A172 (cell line): ENCODE data around the gene SRGAP2C. TPM values are rescaled to one million over a fixed set of nuclear protein-coding genes. Genes with fewer than 3 reads are reported as not detected.
A peak's percentile ranks its signal among the peaks of the same experiment; 100 is the strongest.
"Not testable (repeated sequence)": the region's sequence is repeated elsewhere in the genome, so short reads cannot be mapped to it uniquely, and the experiment has no call there.

Experiments
- DNase-seq: peaks from one replicate; pipeline ENCODE4 v3.0.0-alpha.2; 2015; ENCODE audit warnings: low spot score
- total RNA-seq: library from RNA; depleted of rRNA; stranded (reverse); fragments of >200 nt; shearing (Covaris generic); gene quantifications from 2 replicates; pipeline ENCODE4 v1.2.3, GENCODE V29; 2014

Gene SRGAP2C
- total RNA-seq, 1 experiment from 2014 or later, result 18.0 TPM

DNA sequence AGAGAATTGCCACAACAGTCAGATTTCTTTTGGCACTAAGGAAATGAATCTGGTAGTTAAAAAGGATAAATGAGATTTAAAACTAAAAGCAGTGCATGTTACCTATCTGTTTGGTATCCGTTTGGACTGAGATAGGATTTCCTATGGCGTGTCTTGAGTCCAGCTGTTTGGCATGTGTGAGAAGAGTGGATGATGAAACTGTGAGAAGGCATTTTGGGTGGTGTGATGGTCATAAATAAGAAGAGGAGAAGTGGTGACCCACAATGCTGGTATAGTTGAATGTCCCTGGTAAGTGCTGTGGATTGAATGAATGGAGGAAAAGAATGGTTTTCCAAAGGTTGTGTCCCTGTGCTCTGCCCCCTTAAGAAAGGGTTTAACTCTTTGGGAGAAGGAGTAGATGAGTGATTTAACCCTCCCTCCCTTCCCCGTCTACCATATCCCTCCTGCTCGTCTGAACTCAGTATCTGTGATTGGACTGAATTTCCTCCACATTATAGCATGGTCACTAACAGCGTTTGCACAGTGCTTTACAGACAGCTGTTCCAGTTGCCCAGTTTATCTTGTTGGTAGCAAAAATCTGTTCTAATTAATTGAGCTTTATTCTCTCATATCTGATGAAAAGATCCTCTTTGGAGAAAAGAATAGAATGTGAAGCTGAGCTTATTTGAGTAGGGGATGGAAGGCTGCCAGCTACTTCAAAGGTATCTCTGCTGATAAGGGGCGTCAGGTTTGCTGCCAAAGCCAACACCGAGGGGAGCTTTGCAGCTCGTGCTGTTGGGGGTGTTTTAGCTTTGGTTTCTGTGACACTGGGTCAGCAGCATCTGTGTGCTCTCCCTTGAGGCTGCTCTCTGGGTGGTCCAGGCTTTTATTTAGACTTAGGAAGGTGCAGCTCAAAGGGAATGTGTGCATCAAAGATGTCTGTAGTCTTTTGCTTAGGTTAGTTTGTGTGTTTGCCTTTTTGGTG, 148.1 kb downstream of the SRGAP2C start:
- DNase-seq, result not testable (repeated sequence)

DNA sequence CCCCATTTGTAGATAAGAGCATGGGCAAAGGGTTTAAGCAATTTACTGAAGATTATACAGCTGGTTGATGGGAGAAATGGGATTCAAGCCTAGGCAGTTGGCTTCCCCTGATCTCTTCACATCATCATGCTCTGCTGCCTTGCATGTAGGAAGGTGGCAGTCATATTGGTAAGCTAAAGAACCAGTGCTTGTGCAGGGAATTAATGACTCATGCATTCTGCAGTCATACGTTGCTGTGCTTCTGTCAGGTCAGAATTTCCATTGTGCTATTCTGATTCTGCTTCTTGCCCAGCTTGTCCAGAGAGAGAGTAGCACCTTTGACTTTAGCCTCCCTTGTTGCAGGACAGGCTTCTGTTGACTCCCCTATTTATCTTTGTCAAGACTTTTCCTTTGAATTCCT, 153.2 kb downstream of the SRGAP2C start:
- not testable (repeated sequence) for DNase-seq

DNA sequence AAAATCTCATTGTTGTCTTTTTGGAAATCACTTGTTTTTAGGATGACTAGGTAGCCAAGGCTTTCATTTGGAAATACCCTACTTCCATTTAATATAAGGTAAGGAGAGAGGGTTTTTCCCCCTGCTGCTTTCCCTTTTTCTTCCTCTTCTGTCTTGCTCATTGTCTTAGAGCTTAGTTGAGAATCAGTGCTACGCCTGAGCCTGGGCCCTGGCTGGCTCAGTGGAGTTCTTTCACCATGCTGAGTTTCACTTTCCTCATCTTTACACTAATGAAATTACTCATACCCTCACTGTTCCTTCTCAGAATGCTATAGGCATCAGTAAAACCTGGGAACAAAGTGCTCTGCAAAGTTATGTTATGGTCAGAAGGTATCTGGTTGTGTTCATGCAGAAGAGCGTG, 154.8 kb downstream of the SRGAP2C start:
- DNase-seq, result not testable (repeated sequence)

GRCh38 chr1:121343311-121343906, 158.6 kb downstream of the SRGAP2C start:
- peak; percentile 0 for DNase-seq

DNA sequence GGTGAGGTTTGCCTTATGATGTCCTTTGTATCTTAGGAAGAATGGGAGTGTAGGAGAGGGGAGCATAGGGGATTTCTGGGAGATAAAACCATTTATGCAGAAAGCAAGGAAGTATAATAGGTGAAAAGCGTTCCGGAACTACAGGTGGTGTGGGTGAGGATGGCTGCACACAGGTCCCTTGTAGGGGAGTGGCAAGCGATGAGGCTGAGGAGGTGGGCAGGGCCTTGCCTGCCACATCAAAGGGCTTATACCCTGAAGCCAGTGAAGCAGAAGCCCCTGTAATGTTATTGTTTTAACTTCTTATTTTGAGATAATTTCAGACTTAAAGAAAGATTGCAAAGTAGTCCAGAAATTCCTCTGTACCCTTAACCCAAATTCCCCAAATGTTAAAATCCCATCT, 159.6 kb downstream of the SRGAP2C start:
- not testable (repeated sequence) for DNase-seq

DNA sequence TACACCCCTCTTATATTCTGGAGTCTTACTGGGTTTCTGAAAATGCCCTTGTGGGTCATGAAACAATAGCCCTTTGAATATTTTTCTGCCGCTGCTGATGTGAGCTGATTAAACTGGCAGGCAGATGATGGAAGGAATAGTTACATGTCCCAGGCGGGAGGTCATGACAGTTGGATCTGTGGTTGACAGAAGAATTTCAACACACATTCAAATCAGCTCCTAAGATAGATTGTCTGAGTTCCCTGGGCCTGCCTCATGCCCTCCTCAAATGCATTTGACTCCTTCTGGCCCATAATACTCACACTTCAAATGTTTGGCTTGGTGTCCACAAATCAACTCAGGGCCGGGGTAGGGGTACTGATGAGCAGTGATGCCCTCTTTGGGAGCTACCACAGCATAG, 161.9 kb downstream of the SRGAP2C start:
- DNase-seq, result not testable (repeated sequence)

- DNase-seq, result not testable (repeated sequence)
Measured at GRCh38 chr1:121347476-121347875, 162.7 kb downstream of the SRGAP2C start.

GRCh38 chr1:121348115-121348514, 163.3 kb downstream of the SRGAP2C start:
- DNase-seq, result not testable (repeated sequence)

- DNase-seq, result not testable (repeated sequence)
Measured at GRCh38 chr1:121349332-121349967, 164.7 kb downstream of the SRGAP2C start.

GRCh38 chr1:121355711-121356420, 171.1 kb downstream of the SRGAP2C start:
- not testable (repeated sequence) for DNase-seq

DNA sequence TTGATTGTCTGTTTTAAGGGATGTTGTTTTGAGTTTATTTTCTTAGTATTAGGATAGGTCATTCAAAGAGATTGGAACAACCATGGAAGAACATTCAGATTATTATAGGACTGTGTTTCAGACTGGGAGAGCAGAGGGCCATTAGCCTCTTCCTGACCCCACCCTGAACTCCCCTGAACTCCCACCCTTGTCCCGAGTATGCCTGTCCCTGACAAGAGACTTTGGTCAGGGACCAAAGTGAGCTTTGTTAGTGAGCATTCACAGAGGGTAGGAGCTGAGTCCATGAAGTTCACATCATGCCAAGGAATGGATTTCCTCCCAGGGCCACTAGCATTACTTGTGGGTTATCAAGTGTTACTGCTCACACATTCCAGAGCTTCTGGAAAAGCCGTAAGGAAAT, 172.0 kb downstream of the SRGAP2C start:
- DNase-seq, result not testable (repeated sequence)

GRCh38 chr1:121360531-121360930, 175.8 kb downstream of the SRGAP2C start:
- DNase-seq, result not testable (repeated sequence)

GRCh38 chr1:121361451-121362233, 176.9 kb downstream of the SRGAP2C start:
- not testable (repeated sequence) for DNase-seq

DNA sequence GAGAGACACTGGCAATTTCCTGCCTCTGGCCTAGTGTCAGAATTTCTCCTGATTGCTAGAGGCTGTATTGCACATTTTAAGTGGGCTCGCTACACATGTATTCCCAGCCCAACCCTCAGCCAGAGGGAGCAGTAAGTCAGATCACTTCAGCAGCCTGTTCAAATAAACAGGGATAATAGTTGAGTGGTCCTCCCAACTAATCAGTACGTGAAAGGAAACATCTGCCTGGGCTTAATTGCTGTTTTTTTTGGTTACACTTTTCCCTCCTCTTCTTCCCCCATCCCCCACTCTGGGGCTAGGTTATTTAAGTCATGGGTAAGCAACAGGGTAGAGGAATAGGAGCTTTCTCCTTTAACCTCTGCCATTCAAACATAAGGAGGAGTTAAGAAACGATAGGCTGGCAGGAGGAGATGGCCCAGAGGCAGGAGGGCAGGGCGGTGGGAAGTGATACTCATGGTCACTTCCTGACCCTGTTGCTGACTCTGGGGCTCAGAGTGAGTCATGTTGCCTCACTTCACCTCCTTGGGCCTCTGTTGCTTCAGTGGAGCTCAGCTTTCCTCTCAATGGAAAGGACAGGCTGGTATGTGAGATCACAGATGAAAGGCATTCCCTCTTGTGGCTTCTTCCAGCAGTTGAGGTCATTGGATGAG, 177.6 kb downstream of the SRGAP2C start:
- not testable (repeated sequence) for DNase-seq

DNA sequence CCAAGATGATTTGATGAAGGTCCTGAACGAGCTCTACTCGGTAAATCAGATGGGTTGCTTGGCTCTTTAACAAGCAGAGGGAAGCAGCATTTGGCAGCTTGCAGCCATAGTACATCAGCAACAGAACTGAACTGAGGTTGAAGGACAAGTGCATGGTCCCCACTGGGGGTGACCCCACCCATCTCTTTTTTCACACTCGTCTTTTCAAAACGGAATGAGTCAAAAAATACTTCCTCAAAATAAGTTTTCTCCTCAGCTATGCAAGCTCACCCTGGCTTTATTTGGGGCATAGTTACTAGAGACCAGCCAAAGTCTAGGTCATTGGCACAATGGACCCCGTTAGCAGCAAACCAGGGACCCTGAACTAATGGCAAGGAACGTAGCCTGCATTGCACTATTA, 180.5 kb downstream of the SRGAP2C start:
- not testable (repeated sequence) for DNase-seq

GRCh38 chr1:121365723-121366122, 180.9 kb downstream of the SRGAP2C start:
- DNase-seq, result not testable (repeated sequence)

DNA sequence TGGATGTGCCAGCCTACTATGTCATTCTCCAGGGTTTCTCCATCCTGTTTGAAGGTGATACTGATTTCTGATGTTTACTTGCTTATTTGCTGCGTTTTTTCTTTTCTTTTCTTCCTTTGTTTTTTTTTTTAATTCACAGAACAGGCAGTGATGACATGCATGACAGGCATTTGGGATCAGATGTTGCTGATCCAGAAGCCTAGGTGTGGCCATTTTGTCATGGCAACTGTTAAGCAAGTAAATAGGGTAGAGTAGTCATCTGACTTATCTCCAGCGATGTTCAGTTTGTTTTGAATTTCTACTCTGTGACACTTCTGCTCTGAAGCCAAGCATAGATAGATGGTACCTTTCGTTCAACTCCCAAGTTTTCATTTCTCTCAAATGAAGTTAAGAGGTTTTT, 181.4 kb downstream of the SRGAP2C start:
- not testable (repeated sequence) for DNase-seq

DNA sequence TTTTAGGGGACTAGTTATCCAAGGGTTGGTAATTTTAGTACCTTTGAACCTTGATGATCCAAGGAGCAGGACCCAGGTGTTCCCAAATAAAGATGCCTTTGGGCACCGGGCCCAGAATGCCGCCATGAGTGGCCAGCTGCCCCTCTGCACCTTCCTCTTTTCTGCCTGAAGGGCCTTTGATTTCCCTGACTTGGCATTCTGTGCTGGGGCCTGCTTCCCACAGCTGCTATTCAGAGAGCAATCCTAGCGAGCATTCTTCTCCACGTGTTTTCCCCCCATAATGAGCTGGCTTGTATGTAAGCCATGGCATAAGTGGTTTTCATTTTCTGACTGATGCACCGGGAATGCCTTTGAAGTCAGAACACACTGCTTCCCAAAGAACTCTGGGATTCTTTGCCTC, 184.1 kb downstream of the SRGAP2C start:
- not testable (repeated sequence) for DNase-seq

GRCh38 chr1:121369959-121370358, 185.2 kb downstream of the SRGAP2C start:
- not testable (repeated sequence) for DNase-seq

- peak; percentile 10 for DNase-seq
Measured at GRCh38 chr1:121374851-121375367, 190.1 kb downstream of the SRGAP2C start.
